A673 (cell line): ENCODE results near the gene SORCS1. TPM values are rescaled to one million over a fixed set of nuclear protein-coding genes. Genes with fewer than 3 reads are reported as not detected.

Experiments
- BruUV-seq: library from RNA; stranded (reverse); fragments of 400-500 nt; replicated peaks from 2 replicates; lab custom pipeline; 2021; lab: Mats Ljungman, UMichigan
- CTCF ChIA-PET: fragments of 300-600 bp; sonication (Branson Sonifier 250); formaldehyde crosslinking; loops from one replicate; lab custom pipeline; 2022; ENCODE audit warnings: antibody characterized with exemption; lab: Charles Lee
- POLR2A ChIA-PET: fragments of 300-600 bp; sonication (Branson Sonifier 250); formaldehyde crosslinking; loops from one replicate; lab custom pipeline; 2022; ENCODE audit warnings: antibody characterized with exemption; ENCODE audit not compliant: low non-redundant PET; lab: Charles Lee
- DNase-seq: peaks from one replicate; pipeline ENCODE4 v3.0.0-alpha.2; 2015; ENCODE audit warnings: low spot score
- H3K27ac ChIP-seq: fragments of 200-600 bp; sonication (generic); 2 replicates; pipeline ENCODE4 v1.5.1; 2016; ENCODE audit warnings: mixed run types, low read depth, mild to moderate bottlenecking, mixed read lengths, antibody characterized with exemption, low read length; ENCODE audit not compliant: poor library complexity, severe bottlenecking
- H3K27me3 ChIP-seq: fragments of 200-600 bp; sonication (generic); replicated peaks from 2 replicates; pipeline ENCODE4 v1.6.1; 2017; ENCODE audit warnings: mixed run types, low read depth, mild to moderate bottlenecking, mixed read lengths, antibody characterized with exemption, low read length; ENCODE audit not compliant: insufficient read depth, poor library complexity
- H3K36me3 ChIP-seq: fragments of 200-600 bp; sonication (generic); 2 replicates; pipeline ENCODE4 v1.6.1; 2016; ENCODE audit warnings: mixed run types, mild to moderate bottlenecking, mixed read lengths, antibody characterized with exemption, low read length; ENCODE audit not compliant: insufficient read depth, poor library complexity, severe bottlenecking
- H3K4me1 ChIP-seq: fragments of 200-600 bp; sonication (generic); 2 replicates; pipeline ENCODE4 v1.6.1; 2017; ENCODE audit warnings: mixed run types, mild to moderate bottlenecking, mixed read lengths, antibody characterized with exemption, low read length; ENCODE audit not compliant: insufficient read depth, poor library complexity, severe bottlenecking
- H3K4me3 ChIP-seq: fragments of 200-600 bp; sonication (generic); 2 replicates; pipeline ENCODE4 v1.5.1; 2016; ENCODE audit warnings: low read depth, mixed run types, mild to moderate bottlenecking, mixed read lengths, low read length; ENCODE audit not compliant: poor library complexity, severe bottlenecking
- H3K9me3 ChIP-seq: fragments of 200-600 bp; sonication (generic); 2 replicates; pipeline ENCODE4 v1.6.1; 2016; ENCODE audit warnings: mixed run types, low read depth, mild to moderate bottlenecking, mixed read lengths, antibody characterized with exemption, low read length; ENCODE audit not compliant: poor library complexity, severe bottlenecking
- EZH2 ChIP-seq: fragments of 200-600 bp; sonication (generic); IDR thresholded peaks from 2 replicates; pipeline ENCODE4 v1.6.1; 2017; ENCODE audit warnings: borderline replicate concordance, low read depth, mild to moderate bottlenecking, mixed read lengths, antibody characterized with exemption, low read length; ENCODE audit not compliant: poor library complexity, severe bottlenecking
- intact Hi-C: fragments of 100-400 bp; cut with micrococcal nuclease; formaldehyde crosslinking; loops from one replicate; pipeline ENCODE4 v1.10.0; 2022; ENCODE audit not compliant: unreplicated experiment
- total RNA-seq: library from RNA; stranded (reverse); gene quantifications from 2 replicates; pipeline ENCODE4 v1.2.3, GENCODE V29; 2021
- TF ChIP-seq, protein P1 (sequence below): fragments of 300-800, 200-600 bp; sonication (generic); conservative IDR thresholded peaks from 2 replicates; pipeline ENCODE4 v1.5.1; 2017; ENCODE audit warnings: low read depth, mild to moderate bottlenecking, antibody characterized with exemption, low read length, moderate library complexity, mixed read lengths

SORCS1 gene
- total RNA-seq, 1 experiment from 2014 or later: 0.34 TPM

DNA sequence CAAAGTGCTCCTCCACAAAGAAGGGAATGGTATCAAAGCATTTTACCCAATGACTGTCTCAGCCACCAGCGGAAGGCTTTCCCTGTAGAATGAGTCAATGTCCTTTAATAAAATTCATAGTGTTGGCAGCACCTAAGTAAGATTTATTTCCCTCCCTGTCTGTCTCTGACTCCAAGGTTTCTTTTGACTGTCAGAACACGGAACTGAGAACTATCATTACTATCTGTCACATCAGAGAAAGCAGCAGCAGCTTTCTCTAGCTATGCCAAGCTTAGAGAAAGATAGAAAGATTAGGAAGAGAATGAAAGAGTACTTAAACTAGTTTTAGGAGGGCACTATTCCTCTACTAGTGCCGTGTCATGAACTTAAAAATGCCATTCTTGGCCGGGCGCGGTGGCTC is 400.1 kb downstream of the SORCS1 start:
- H3K27ac ChIP-seq: no peak overlapping the region
- ChIA-PET POLR2A (no interaction called here), CTCF (no interaction called here)
- intact Hi-C loops: no loop called here
- no peaks in the 10 kb centered on the region for H3K36me3 ChIP-seq
- H3K27me3 ChIP-seq: no peaks in the 10 kb centered on the region
- H3K9me3 ChIP-seq: no peaks in the 10 kb centered on the region
- BruUV-seq: no TSS peak
- no peak overlapping the region for H3K4me3 ChIP-seq
- no peak for TF ChIP-seq EZH2
- TF ChIP-seq, protein P1, sequence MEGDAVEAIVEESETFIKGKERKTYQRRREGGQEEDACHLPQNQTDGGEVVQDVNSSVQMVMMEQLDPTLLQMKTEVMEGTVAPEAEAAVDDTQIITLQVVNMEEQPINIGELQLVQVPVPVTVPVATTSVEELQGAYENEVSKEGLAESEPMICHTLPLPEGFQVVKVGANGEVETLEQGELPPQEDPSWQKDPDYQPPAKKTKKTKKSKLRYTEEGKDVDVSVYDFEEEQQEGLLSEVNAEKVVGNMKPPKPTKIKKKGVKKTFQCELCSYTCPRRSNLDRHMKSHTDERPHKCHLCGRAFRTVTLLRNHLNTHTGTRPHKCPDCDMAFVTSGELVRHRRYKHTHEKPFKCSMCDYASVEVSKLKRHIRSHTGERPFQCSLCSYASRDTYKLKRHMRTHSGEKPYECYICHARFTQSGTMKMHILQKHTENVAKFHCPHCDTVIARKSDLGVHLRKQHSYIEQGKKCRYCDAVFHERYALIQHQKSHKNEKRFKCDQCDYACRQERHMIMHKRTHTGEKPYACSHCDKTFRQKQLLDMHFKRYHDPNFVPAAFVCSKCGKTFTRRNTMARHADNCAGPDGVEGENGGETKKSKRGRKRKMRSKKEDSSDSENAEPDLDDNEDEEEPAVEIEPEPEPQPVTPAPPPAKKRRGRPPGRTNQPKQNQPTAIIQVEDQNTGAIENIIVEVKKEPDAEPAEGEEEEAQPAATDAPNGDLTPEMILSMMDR: no peak
- no peaks in the 10 kb centered on the region for H3K4me1 ChIP-seq
- no peak for DNase-seq

DNA sequence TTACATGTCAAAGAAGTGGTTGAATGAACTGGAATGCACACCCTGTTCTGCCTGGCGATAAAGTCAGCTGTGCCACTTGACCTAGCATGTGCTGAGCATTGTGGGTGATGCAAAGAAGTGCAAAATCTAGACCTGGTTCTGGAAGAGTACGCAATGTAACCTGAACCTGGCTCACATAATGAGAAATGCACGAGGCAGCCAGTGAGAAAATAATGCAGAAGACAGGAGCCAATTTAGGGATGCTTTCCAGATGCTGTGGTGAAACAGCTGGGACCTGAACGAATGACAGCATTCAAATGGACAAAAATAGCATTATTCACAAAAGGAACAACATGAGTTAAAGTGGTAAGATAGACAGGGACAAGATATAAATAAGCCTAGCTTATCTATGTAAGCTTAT is 402.6 kb downstream of the SORCS1 start:
- intact Hi-C loops: no loop called here
- Histone ChIP-seq H3K4me1 (no peaks in the 10 kb centered on the region), H3K9me3 (no peaks in the 10 kb centered on the region), H3K36me3 (no peaks in the 10 kb centered on the region), H3K4me3 (no peak overlapping the region), H3K27me3 (no peaks in the 10 kb centered on the region), H3K27ac (no peak overlapping the region)
- TF ChIP-seq EZH2: no peak
- TF ChIP-seq, protein P1: no peak
- ChIA-PET CTCF (no interaction called here), POLR2A (no interaction called here)
- no peak for DNase-seq
- BruUV-seq: no TSS peak

DNA sequence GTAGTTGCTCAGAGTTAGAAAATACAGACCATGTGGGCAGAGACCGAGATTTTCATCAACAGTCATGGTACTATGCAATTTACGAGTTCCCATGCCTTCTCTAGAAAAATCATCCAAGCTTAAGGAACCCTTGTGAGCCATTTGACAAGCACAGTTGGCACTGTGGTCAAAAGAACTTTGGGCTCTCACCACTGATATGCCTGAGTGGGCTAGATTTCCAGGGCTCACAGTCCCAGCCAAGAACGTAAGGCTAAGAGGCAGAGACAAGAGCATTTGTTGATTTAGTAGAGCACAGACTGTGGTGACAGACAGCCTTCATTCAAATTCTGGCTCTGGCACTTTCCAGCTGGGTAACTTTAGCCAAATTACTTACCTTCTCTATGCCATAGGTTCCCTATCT is 407.0 kb downstream of the SORCS1 start:
- Histone ChIP-seq H3K27ac (no peak overlapping the region), H3K9me3 (no peaks in the 10 kb centered on the region), H3K4me1 (no peaks in the 10 kb centered on the region), H3K36me3 (no peaks in the 10 kb centered on the region), H3K4me3 (no peak overlapping the region), H3K27me3 (no peaks in the 10 kb centered on the region)
- intact Hi-C loops: no loop called here
- POLR2A ChIA-PET: no interaction called here
- CTCF ChIA-PET: no interaction called here
- TF ChIP-seq EZH2: no peak
- TF ChIP-seq, protein P1: no peak
- no TSS peak for BruUV-seq
- no peak for DNase-seq
